HG03097 (cell line): ENCODE data around the gene ARHGAP27.

Experiments used
- ATAC-seq: cut with Tn5 transposase; IDR thresholded peaks from one replicate; pipeline ENCODE4 v1.9.1; 2021; ENCODE audit not compliant: unreplicated experiment, low FRiP score

ARHGAP27 gene

GRCh38 chr17:45410144-45411091 lies 22.3 kb downstream of the ARHGAP27 start:
- no peak for ATAC-seq

GRCh38 chr17:45409659-45410076 lies 23.0 kb downstream of the ARHGAP27 start:
- no peak for ATAC-seq

GRCh38 chr17:45408611-45409421 lies 23.9 kb downstream of the ARHGAP27 start:
- ATAC-seq, result no peak

- ATAC-seq, result no peak
Observed at GRCh38 chr17:45406107-45406506, 26.6 kb downstream of the ARHGAP27 start.

- no peak for ATAC-seq
Observed at GRCh38 chr17:45405250-45406086, 27.2 kb downstream of the ARHGAP27 start.

GRCh38 chr17:45404870-45405249 lies 27.8 kb downstream of the ARHGAP27 start:
- no peak for ATAC-seq

GRCh38 chr17:45403906-45404490 lies 28.7 kb downstream of the ARHGAP27 start:
- ATAC-seq, result no peak

- no peak for ATAC-seq
Observed at GRCh38 chr17:45402916-45403315, 29.8 kb downstream of the ARHGAP27 start.

- ATAC-seq, result no peak
Observed at GRCh38 chr17:45398800-45399199, 33.9 kb downstream of the ARHGAP27 start.

GRCh38 chr17:45397796-45398195 lies 34.9 kb downstream of the ARHGAP27 start:
- no peak for ATAC-seq

GRCh38 chr17:45396496-45397205 lies 36.0 kb downstream of the ARHGAP27 start:
- ATAC-seq, result no peak

GRCh38 chr17:45395569-45396415 lies 36.9 kb downstream of the ARHGAP27 start:
- ATAC-seq, result no peak

- no peak for ATAC-seq
Observed at GRCh38 chr17:45394913-45395568, 37.6 kb downstream of the ARHGAP27 start.

GRCh38 chr17:45394564-45394912 lies 38.1 kb downstream of the ARHGAP27 start:
- no peak for ATAC-seq

- no peak for ATAC-seq
Observed at GRCh38 chr17:45394091-45394490, 38.6 kb downstream of the ARHGAP27 start.

GRCh38 chr17:45393411-45393810 lies 39.3 kb downstream of the ARHGAP27 start:
- no peak for ATAC-seq

GRCh38 chr17:45391918-45392317 lies 40.8 kb downstream of the ARHGAP27 start:
- ATAC-seq, result no peak

- no peak for ATAC-seq
Observed at GRCh38 chr17:45391291-45391690, 41.4 kb downstream of the ARHGAP27 start.
